ENCODE results near the gene NRXN3.

GRCh38 chr14:78713716-78714115, 543.5 kb downstream of the NRXN3 start:
- TF ChIP-seq CTCF (IDR thresholded peaks at IDR 0.05 in 2 of 3, conservative IDR thresholded peaks at IDR 0.05 in 1 of 3; ENCODE audit: borderline replicate concordance in 1 of 3, insufficient read depth in 1 of 3, low read depth in 2 of 3, low read length in 2 of 3) (no peak), POLR2A (IDR thresholded peaks at IDR 0.05; ENCODE audit: borderline replicate concordance, extremely low read depth, insufficient read depth, insufficient read length) (no peak), ZNF274 (IDR thresholded peaks at IDR 0.05; ENCODE audit: low read depth, low read length) (no peak), YY1 (IDR thresholded peaks at IDR 0.05; ENCODE audit: extremely low read depth, insufficient replicate concordance, low read depth, low read length) (no peak), ELF1 (IDR thresholded peaks at IDR 0.05; ENCODE audit: borderline replicate concordance, low read depth) (no peak), MAX (IDR thresholded peaks at IDR 0.05) (no peak), EZH2 (IDR thresholded peaks at IDR 0.05) (no peak), RAD21 (IDR thresholded peaks at IDR 0.05; ENCODE audit: low read depth) (no peak), POLR2AphosphoS5 (IDR thresholded peaks at IDR 0.05; ENCODE audit: low read depth, low read length) (no peak), ATF3 (IDR thresholded peaks at IDR 0.05) (no peak), TCF7L2 (IDR thresholded peaks at IDR 0.05; ENCODE audit: borderline replicate concordance, extremely low read depth, insufficient read depth, insufficient read length) (no peak), CEBPB (IDR thresholded peaks at IDR 0.05; ENCODE audit: low read depth) (no peak)

Data from HCT116 (cell line).